GM12891 (cell line): ENCODE results near the gene INTS14.

Source experiments
- POLR2A ChIP-seq: IDR thresholded peaks from 2 replicates; pipeline ENCODE4 v1.6.1; 2011; ENCODE audit warnings: low read depth, low read length, control low read depth
- POLR2AphosphoS5 ChIP-seq: IDR thresholded peaks from 2 replicates; pipeline ENCODE4 v1.6.1; 2011; ENCODE audit warnings: low read depth, low read length, control low read depth
- POU2F2 ChIP-seq: IDR thresholded peaks from 2 replicates; pipeline ENCODE4 v1.6.1; 2011; ENCODE audit warnings: low read depth, mild to moderate bottlenecking, control low read depth, low read length, moderate library complexity

GRCh38 chr15:65659502-65660052 lies 48.6 kb upstream of the INTS14 start:
- no peak for TF ChIP-seq POLR2A
- TF ChIP-seq POLR2AphosphoS5, result no peak
- no peak for TF ChIP-seq POU2F2
